Muscle of back (tissue), 11 donors: ENCODE measurements around the gene AMY2B. TPM values are rescaled to one million over a fixed set of nuclear protein-coding genes. Genes with fewer than 3 reads are reported as not detected.
"Not testable (repeated sequence)": the region's sequence is repeated elsewhere in the genome, so short reads cannot be mapped to it uniquely, and the experiment has no call there.

Experiments
- DNase-seq, 3 donors: peaks; one replicate each; pipeline versions ENCODE4 v3.0.0 to v3.0.0-alpha.2; 2013
- polyA plus RNA-seq, 10 donors: library from polyadenylated mRNA; unstranded; fragments of 120-200 nt; gene quantifications; one replicate each; pipeline ENCODE4 v1.2.1, GENCODE V29; 2013; ENCODE audit not compliant: insufficient read length in 10 of 10

AMY2B gene
- polyA plus RNA-seq, 10 donors, result 4.6 to 26.7 (median 7.6) TPM

DNA sequence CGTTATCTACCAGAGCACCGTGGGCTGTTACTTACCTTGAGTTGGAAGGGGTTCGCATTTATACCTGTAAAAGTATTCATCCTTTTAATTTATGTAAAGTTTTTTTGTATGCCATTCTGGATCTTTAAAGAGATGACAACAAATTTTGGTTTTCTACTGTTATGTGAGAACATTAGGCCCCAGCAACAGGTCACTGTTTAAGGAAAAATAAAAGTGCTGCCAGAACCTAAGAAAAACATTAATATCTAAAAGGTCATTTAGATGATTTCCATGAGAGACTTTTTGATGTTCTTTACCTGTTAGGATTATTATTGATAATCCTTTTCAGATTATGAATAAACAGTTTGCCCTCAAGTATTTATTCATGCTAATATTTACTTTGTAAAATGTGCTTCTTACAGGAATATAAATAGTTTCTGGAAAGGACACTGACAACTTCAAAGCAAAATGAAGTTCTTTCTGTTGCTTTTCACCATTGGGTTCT lies 45.6 kb downstream of the AMY2B start, which contains the start of gene AMY2A:
Gene AMY2A, plus strand, starts transcription at position 434 of the 484 bp plus-strand sequence. Its CDS starts 14 bp downstream, at position 448.
- not testable (repeated sequence) for DNase-seq

DNA sequence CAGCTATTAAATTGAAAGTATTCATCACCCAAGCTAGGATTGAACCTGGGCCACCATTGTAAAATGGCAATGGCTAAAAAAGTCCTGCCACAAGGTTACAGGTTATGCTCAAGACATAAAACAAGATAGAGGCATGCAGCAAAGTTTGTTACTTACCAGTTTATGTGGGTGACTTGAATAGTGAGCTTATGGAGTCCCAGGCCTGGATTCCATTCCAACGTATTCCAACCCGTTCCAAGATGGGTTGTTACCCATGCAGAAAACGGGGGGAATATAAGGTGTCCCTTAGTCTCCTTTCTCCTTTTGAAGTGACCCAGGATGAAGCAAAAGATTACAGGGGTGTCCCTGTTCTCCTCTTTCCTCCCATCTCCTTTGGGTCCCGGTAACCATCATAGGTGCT lies 56.0 kb downstream of the AMY2B start:
- DNase-seq, result not testable (repeated sequence)

Other genes with a start within 250 kb of the AMY2B start
- 10 to 100 TPM; 10.9 to 36.9 (median 15.9) TPM for gene RNPC3, start 45.9 kb upstream of the AMY2B start, polyA plus RNA-seq
- not detected for gene AMY2A, start 45.8 kb downstream of the AMY2B start, polyA plus RNA-seq
- not detected for gene AMY1A, start 84.2 kb downstream of the AMY2B start, polyA plus RNA-seq
- under 1 TPM in 1 of 10 donors, not detected in 9; 0.38 TPM for gene AMY1B, start 124.6 kb downstream of the AMY2B start, polyA plus RNA-seq
- not detected for gene AMY1C, start 178.3 kb downstream of the AMY2B start, polyA plus RNA-seq